Glomerular visceral epithelial cell (primary cell): Measurements from ENCODE around the gene PRDM10.
A peak's percentile ranks its signal among the peaks of the same experiment; 100 is the strongest.

Experiments
- DNase-seq: peaks from one replicate; pipeline ENCODE4 v3.0.0-alpha.2; 2016; ENCODE audit errors: extremely low spot score

The PRDM10 gene

GRCh38 chr11:129947474-129947873 lies 55.2 kb downstream of the PRDM10 start:
- DNase-seq, result no peak

GRCh38 chr11:129946965-129947364 lies 55.7 kb downstream of the PRDM10 start:
- DNase-seq, result no peak

DNA sequence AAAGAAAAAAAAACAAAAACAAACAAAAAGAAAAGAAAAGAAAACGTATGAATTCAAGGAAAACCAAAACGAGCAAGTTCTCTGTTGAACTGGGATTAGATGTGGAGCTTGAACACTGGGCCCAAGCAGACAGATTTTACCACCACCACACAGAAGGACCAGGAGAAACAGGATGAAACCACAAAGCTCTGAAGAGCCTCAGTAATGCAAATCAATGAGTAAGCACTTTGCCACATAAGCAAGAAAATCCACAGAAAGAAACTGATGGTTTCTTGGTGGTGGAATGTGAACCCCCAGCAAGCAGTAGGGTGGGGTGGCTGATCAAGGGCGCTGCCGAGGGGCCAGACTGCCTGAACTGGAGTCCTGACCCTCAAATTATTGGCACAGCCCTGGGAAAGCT lies 56.4 kb downstream of the PRDM10 start:
- peak; percentile 23 for DNase-seq

DNA sequence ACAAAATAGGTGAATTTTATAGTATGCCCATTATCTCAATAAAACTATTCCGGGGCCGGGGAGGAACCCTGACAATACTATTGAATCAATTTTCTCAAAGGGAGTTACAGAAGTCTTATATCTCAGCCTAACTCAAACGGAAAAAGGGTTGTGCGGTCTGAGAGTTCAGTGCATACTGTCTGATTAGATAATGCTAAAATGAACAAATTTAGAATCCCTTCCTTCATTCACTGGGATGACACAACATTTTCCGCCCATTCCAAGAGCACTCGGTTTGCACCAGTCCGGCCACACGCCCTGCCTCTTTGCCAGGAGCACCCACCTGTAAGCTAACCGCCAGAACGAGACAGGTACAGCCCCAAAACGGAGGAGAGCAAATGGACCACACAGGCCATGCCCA lies 57.3 kb downstream of the PRDM10 start:
- no peak for DNase-seq

DNA sequence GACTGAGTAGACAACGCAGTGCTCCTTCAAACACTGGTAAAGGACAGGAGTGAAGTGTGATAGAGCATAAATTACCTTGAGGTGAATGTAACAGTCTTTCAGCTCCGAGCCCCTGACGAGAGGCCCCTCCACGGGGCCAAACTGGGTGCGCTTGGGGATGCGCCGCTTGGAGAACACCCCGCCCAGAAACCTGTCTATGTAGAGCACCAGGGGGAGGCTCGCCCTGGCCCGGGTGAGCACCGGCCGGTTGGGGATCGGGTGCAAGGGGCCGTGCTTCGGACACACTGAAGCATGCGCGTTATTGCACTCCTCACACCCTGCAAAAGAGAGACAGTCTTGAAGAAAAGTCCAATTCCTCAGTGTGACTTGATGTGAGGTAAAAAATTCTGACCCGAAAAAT lies 57.9 kb downstream of the PRDM10 start:
- no peak for DNase-seq

DNA sequence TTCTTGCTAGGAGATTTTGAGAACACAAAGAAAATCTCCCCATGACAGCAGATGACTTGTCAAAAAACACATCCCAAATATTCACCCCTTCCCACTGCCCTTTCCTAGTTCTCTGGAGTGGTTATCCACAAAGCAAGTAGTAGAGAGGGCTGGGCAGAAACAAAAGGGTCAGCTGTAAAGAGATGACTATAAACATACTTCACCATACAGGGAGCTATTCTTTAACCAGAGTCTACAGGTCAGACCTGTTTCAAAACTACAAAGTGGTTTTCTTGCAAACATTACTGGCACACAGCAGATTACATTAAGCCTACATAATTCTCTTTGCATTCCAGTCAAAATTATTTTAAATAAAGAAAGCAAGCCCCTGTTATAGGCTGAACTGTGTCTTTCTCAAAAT lies 59.6 kb downstream of the PRDM10 start:
- DNase-seq, result no peak

DNA sequence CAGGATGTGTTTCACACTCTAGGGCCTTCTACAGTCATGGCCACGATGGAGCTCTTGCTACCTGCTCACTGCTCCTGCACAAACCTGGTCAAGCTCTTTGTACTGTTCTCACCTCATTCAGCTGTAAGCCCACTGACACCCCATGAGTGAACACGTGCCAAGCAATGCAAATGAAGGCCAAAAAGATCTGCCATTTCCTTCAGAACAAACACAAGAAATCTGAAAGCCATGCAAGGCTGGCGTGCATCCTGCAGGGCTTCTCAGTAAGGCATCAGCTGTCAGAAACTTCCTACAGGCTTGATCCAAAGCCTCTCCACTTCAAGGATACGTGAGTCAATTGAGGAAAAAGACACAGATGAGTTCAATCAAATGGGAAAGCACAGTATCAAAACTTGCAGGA lies 63.1 kb downstream of the PRDM10 start:
- DNase-seq, result no peak

DNA sequence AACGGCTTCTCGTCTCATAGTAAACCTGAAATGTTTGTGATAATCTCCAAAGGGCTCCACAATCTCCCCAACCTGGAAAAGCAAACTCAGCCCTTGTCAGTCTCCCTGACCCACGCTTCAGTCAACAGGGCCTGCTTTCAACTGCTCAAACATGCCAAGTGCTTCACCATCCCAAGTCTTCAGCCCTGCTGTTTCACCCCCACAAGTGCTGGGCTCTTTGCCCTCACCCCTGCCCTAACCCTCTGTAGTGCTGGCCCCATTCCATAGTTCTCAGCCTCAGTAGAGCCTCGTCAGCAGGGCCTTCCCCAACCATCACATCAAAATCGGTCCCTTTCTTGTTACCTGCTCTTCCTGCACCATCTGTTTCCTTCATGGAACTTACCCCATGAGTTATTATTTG lies 63.9 kb downstream of the PRDM10 start:
- DNase-seq, result no peak

DNA sequence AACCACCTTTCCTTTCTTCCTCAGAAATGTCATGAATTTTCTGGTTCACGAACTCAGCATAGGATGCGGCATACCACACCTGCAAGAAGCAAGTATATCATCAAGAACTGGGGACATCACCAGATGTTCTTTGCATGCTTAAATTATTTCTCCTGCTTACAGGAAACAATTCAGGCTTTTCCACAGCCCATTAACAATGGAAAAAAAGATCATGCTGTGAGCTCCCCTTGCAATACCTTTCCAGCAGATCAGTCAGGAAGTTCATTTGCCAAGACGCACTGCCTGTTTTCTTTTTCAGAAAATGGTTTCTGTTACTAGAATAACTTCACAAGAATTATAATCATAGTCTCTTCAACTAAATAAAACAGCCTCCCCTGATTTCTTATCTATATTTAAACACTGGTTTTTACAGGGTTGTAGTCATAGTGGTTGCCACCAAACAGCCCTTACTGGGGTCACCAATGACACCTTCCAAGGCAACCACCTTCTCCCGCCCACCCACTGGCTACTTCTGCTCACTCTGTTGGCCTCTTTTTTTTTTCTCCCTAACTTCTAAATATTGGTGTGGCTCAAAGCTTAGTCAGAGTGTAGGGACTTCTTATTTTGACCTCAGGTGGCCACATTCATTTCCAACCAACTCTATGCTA lies 64.9 kb downstream of the PRDM10 start:
- DNase-seq, result no peak

- no peak for DNase-seq
Measured at GRCh38 chr11:129935723-129936122, 66.9 kb downstream of the PRDM10 start.

DNA sequence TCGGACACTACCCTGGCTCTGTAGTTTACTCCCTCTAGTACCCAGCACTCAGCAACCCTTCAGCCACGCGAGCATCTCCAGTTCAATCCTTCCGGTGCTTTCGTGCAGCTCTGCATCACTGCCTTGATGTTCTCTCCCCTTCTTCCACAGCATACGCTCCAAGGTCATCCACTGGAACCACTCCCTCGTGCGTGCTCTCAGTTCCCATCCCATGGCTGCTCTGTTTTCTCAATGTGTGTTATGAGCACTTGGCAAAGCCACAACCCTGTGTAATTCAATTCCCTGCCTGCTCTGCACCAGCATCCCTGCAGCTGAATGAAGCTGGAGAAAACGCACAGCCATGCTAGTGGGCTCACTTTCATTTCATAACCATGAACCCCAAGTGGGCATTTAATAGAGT lies 68.7 kb downstream of the PRDM10 start:
- no peak for DNase-seq

DNA sequence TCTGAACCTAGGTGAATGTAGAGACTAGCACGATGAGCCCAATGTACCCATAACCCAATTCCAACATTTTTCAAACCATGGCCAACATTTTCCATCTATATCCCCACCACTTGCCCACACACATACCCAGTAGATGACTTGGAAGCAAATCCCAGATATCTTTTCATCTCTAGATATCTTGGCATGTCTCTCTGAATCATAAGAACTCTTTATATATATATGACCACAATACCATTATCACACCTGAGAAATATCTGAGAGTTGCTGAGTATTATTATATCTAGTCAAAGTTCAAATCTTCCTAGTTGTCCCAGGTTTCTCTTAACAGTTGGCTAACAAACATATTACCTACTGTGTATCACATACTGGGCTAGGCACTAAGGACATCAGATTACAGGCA lies 69.4 kb downstream of the PRDM10 start:
- no peak for DNase-seq

DNA sequence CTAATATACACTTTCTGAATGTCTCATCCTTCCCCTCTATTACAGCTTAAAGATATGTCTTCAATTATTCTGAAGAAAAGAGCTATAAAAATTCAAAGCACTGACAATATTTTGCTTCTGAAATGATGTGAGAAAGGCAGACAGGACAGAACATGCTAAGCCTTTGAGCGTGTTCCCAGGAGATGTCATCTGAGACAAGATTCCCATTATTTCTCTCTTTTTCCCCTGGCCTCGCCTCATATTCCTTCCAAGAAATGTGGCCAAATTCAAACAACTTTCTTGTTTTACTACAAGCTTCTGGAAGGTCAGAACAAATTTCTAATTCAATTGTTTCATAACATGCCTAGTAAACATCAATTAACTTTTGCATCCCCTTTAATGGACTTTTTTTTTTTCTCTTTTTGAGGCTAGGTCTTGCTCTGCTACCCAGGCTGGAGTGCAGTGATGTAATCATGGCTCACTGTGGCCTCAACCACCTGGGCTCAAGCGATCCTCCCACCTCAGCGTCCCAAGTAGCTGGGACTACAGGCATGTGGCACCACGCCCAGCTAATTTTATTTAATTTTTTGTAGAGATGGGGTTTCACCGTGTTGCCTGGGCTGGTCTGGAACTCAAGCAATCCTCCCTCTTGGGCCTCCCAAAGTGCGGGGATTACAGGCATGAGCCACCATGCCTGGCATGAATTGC lies 70.1 kb downstream of the PRDM10 start:
- DNase-seq, result no peak

GRCh38 chr11:129930743-129931142 lies 71.9 kb downstream of the PRDM10 start:
- DNase-seq, result no peak

GRCh38 chr11:129930296-129930695 lies 72.3 kb downstream of the PRDM10 start:
- peak; percentile 9 for DNase-seq

DNA sequence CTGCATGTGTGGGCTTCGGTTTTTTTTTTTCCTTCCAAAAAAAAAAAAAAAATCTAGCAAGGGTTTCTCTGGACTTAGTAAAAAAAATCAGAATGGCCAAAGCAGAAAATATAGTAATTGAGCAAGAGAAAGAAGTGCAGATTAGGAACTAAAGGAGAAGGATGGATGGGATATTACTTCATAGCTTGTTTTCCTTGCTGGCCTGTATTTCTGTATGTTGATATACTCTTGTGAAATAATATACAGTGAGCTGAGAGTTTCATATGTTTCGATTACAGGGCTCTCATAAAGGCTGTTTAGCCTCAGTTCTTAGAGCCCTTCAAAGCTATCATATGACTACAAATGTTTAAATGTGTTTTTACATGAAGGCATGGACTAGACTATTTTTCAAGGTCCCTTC lies 72.9 kb downstream of the PRDM10 start:
- DNase-seq, result no peak

GRCh38 chr11:129928923-129929692 lies 73.5 kb downstream of the PRDM10 start:
- DNase-seq, result no peak

- no peak for DNase-seq
Measured at GRCh38 chr11:129922674-129923073, 80.0 kb downstream of the PRDM10 start.

DNA sequence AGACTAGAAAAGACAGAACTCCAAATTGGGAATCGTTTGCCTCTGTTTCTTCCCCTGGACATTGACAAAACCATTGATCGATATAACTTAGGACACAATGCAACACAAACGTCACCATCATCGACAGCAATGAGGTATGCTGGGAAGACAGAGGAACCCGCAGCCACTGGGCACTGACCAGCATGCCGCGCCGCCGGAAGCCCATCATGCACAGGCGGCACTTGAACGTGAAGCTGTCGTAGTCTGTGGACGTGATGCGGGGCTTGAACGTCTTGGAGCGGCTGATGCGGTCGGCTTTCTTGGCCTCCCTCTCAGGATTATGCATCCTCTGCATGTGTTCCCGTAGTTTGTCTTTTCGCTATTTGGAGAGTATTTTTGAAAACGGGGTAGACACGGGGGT lies 84.3 kb downstream of the PRDM10 start:
- DNase-seq, result no peak

- peak; percentile 25 for DNase-seq
Measured at GRCh38 chr11:129917231-129917630, 85.4 kb downstream of the PRDM10 start.

GRCh38 chr11:129911298-129911697 lies 91.3 kb downstream of the PRDM10 start:
- DNase-seq, result no peak

DNA sequence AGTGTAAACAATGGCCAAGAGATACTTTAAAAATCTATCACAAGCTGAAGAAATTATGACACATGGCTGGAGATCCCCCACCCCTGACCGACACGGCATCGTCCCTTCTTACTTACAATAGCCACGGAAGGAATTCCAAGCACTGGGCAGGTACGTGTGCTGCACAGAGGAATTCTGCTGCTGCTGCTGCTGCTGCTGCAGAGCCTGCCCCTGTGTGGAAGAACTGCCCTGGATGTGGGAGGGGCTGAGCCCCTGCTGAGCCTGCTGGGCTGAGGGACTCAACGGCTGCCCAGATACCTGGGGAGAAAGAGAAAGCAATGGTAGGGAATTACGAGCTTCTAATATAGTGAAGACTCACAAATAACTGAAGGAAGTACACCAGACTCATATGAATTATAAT lies 92.3 kb downstream of the PRDM10 start:
- no peak for DNase-seq

- DNase-seq, result no peak
Measured at GRCh38 chr11:129905402-129905801, 97.2 kb downstream of the PRDM10 start.
